ENCODE results near the gene DCX. TPM values are rescaled to one million over a fixed set of nuclear protein-coding genes. Genes with fewer than 3 reads are reported as not detected.
A peak's percentile ranks its signal among the peaks of the same experiment; 100 is the strongest.

Gene DCX
- total and polyA plus RNA-seq, 2 of the 13 experiments (the other 11 are each of a cell fraction or from before 2014, with no cell fraction given) = not detected

DNA sequence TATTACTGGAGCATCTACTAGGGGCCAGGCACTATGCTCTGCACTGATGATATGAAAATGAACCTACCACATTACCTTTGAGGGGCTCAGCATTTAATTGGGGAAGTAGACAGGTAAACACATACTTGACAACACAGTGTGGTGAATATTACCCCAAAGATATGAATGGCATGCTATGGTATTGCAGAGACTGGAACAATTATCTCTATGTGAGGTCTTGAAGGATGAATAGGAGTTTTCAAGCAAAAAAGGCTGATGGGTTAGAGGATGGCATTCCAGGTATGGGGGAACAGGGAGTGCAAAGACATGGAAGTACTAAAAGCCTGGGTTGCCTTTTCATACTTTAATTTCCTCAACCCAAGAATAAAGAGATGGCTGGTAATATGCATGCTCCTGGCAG, 82.6 kb downstream of the DCX start (continued):
- TF ChIP-seq, protein P1, sequence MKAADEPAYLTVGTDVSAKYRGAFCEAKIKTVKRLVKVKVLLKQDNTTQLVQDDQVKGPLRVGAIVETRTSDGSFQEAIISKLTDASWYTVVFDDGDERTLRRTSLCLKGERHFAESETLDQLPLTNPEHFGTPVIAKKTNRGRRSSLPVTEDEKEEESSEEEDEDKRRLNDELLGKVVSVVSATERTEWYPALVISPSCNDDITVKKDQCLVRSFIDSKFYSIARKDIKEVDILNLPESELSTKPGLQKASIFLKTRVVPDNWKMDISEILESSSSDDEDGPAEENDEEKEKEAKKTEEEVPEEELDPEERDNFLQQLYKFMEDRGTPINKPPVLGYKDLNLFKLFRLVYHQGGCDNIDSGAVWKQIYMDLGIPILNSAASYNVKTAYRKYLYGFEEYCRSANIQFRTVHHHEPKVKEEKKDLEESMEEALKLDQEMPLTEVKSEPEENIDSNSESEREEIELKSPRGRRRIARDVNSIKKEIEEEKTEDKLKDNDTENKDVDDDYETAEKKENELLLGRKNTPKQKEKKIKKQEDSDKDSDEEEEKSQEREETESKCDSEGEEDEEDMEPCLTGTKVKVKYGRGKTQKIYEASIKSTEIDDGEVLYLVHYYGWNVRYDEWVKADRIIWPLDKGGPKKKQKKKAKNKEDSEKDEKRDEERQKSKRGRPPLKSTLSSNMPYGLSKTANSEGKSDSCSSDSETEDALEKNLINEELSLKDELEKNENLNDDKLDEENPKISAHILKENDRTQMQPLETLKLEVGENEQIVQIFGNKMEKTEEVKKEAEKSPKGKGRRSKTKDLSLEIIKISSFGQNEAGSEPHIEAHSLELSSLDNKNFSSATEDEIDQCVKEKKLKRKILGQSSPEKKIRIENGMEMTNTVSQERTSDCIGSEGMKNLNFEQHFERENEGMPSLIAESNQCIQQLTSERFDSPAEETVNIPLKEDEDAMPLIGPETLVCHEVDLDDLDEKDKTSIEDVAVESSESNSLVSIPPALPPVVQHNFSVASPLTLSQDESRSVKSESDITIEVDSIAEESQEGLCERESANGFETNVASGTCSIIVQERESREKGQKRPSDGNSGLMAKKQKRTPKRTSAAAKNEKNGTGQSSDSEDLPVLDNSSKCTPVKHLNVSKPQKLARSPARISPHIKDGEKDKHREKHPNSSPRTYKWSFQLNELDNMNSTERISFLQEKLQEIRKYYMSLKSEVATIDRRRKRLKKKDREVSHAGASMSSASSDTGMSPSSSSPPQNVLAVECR (CRISPR knock-in tag; IDR thresholded peaks at IDR 0.05; ENCODE audit: borderline replicate concordance) = no peak

DNA sequence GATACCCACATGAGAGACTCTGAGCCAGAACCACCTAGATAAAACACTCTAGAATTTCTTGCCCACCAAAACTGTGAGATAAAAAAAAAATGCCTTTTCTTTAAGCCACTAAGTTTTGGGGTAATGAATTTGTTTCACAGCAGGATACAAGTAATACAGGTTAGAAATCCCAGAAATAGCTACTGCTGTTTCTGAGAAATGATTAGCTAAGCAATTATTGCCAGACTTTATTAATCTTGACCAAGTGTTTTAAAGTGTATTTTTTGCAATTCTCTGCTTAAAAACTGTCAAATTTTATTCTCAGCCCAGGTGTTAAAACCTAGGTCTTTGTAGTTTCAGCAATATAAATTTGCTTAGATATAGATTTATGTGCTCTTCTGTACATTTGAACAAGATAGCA, 83.1 kb downstream of the DCX start:
- ATAC-seq (no peak), FAIRE-seq (no peak), DNase-seq (ENCODE audit: low spot score) (no peak)
- no peak overlapping the region for H3K9ac ChIP-seq (ENCODE audit: insufficient read depth, low read depth, low read length)
- no peak overlapping the region for H3K27ac ChIP-seq (ENCODE audit: extremely low read length, insufficient read depth, low read length)
- no peaks in the 10 kb centered on the region for H4K20me1 ChIP-seq (ENCODE audit: insufficient read depth, low read length)
- CTCF ChIA-PET (ENCODE audit: low intra/inter-chr PET ratio, low total read pairs) = no interaction called here
- no peaks in the 10 kb centered on the region for H3K27me3 ChIP-seq (ENCODE audit: control insufficient read depth in 1 of 2, insufficient read depth in 2 of 2, low read length in 2 of 2)
- intact Hi-C loops (cut with micrococcal nuclease; ENCODE audit: unreplicated experiment) (no loop called here), in situ Hi-C loops (cut with HindIII; ENCODE audit: extremely low pct_ligation_motif_present, low pct_unique_long_range_greater_than_20kb) (no loop called here)
- H3K4me2 ChIP-seq (ENCODE audit: low read depth, low read length) = no peak overlapping the region
- H2AFZ ChIP-seq (ENCODE audit: low read length) = no peak overlapping the region
- no peaks in the 10 kb centered on the region for H3K4me1 ChIP-seq (ENCODE audit: insufficient read depth, low read length)
- H3K4me3 ChIP-seq (replicated peaks in 1 of 3; ENCODE audit: insufficient read depth in 1 of 3, low read depth in 2 of 3, low read length in 3 of 3) = no peak overlapping the region
- H3K36me3 ChIP-seq (replicated peaks in 1 of 2; ENCODE audit: control insufficient read depth in 1 of 2, insufficient read depth in 2 of 2, low read length in 2 of 2) = no peaks in the 10 kb centered on the region
- TF ChIP-seq MAFF (IDR thresholded peaks at IDR 0.05; ENCODE audit: low read depth, low read length) (peak; percentile 72), MAFK (conservative IDR thresholded peaks at IDR 0.05 in 1 of 2, IDR thresholded peaks at IDR 0.05 in 1 of 2; ENCODE audit: low read length in 2 of 2) (peak; percentile 30 to 81; a peak in 3 of 4 replicates), SSRP1 (CRISPR knock-in tag; IDR thresholded peaks at IDR 0.05) (no peak), MTF2 (CRISPR knock-in tag; IDR thresholded peaks at IDR 0.05; ENCODE audit: borderline replicate concordance) (no peak), KMT2B (CRISPR knock-in tag; IDR thresholded peaks at IDR 0.05) (no peak)
- TF ChIP-seq, protein P2, sequence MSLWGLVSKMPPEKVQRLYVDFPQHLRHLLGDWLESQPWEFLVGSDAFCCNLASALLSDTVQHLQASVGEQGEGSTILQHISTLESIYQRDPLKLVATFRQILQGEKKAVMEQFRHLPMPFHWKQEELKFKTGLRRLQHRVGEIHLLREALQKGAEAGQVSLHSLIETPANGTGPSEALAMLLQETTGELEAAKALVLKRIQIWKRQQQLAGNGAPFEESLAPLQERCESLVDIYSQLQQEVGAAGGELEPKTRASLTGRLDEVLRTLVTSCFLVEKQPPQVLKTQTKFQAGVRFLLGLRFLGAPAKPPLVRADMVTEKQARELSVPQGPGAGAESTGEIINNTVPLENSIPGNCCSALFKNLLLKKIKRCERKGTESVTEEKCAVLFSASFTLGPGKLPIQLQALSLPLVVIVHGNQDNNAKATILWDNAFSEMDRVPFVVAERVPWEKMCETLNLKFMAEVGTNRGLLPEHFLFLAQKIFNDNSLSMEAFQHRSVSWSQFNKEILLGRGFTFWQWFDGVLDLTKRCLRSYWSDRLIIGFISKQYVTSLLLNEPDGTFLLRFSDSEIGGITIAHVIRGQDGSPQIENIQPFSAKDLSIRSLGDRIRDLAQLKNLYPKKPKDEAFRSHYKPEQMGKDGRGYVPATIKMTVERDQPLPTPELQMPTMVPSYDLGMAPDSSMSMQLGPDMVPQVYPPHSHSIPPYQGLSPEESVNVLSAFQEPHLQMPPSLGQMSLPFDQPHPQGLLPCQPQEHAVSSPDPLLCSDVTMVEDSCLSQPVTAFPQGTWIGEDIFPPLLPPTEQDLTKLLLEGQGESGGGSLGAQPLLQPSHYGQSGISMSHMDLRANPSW (CRISPR knock-in tag; IDR thresholded peaks at IDR 0.05; ENCODE audit: borderline replicate concordance) = no peak
- H3K79me2 ChIP-seq (ENCODE audit: insufficient read depth, low read length) = no peaks in the 10 kb centered on the region
- POLR2A ChIA-PET = no interaction called here
- no TSS peak for BruUV-seq (replicated peaks)
- no peaks in the 10 kb centered on the region for H3K9me3 ChIP-seq (ENCODE audit: low read length)

All from HepG2 (cell line).